ENCODE results near the gene PRDM16.

The PRDM16 gene

GRCh38 chr1:3377604-3378279 lies 308.7 kb downstream of the PRDM16 start:
- no peak for DNase-seq (ENCODE audit: low read depth)
- TF ChIP-seq CTCF (conservative IDR thresholded peaks at IDR 0.05; ENCODE audit: low read depth, low read length) = no peak
- no peak overlapping the region for H3K4me3 ChIP-seq (ENCODE audit: low read depth, low read length)

GRCh38 chr1:3378411-3379208 lies 309.6 kb downstream of the PRDM16 start:
- no peak for TF ChIP-seq CTCF (conservative IDR thresholded peaks at IDR 0.05; ENCODE audit: low read depth, low read length)
- no peak for DNase-seq (ENCODE audit: low read depth)
- H3K4me3 ChIP-seq (ENCODE audit: low read depth, low read length) = no peak overlapping the region

- no peak for DNase-seq (ENCODE audit: low read depth)
- no peak for TF ChIP-seq CTCF (conservative IDR thresholded peaks at IDR 0.05; ENCODE audit: low read depth, low read length)
- no peak overlapping the region for H3K4me3 ChIP-seq (ENCODE audit: low read depth, low read length)
Observed at GRCh38 chr1:3379934-3380333, 310.9 kb downstream of the PRDM16 start.

- no peak for TF ChIP-seq CTCF (conservative IDR thresholded peaks at IDR 0.05; ENCODE audit: low read depth, low read length)
- DNase-seq (ENCODE audit: low read depth) = no peak
- H3K4me3 ChIP-seq (ENCODE audit: low read depth, low read length) = no peak overlapping the region
Observed at GRCh38 chr1:3380469-3380868, 311.5 kb downstream of the PRDM16 start.

GRCh38 chr1:3381901-3382300 lies 312.9 kb downstream of the PRDM16 start:
- no peak for DNase-seq (ENCODE audit: low read depth)
- TF ChIP-seq CTCF (conservative IDR thresholded peaks at IDR 0.05; ENCODE audit: low read depth, low read length) = no peak
- no peak overlapping the region for H3K4me3 ChIP-seq (ENCODE audit: low read depth, low read length)

GRCh38 chr1:3382326-3383057 lies 313.5 kb downstream of the PRDM16 start:
- DNase-seq (ENCODE audit: low read depth) = no peak
- TF ChIP-seq CTCF (conservative IDR thresholded peaks at IDR 0.05; ENCODE audit: low read depth, low read length) = no peak
- no peak overlapping the region for H3K4me3 ChIP-seq (ENCODE audit: low read depth, low read length)

Data from choroid plexus epithelial cell (primary cell).